Cerebellar nuclear complex (tissue), 1 donor: Measurements from ENCODE around the gene DENND5B.
A peak's percentile ranks its signal among the peaks of the same experiment; 100 is the strongest.

Experiments used
- DNase-seq, 2 experiments: peaks; one replicate each; lab custom pipeline; 2025; lab: John Stamatoyannopoulos, UW

The DENND5B gene

GRCh38 chr12:31471823-31472222 lies 119.1 kb downstream of the DENND5B start:
- no peak for DNase-seq

GRCh38 chr12:31471051-31471450 lies 119.9 kb downstream of the DENND5B start:
- DNase-seq = no peak

- DNase-seq = no peak
Measured at GRCh38 chr12:31470459-31470858, 120.5 kb downstream of the DENND5B start.

- DNase-seq = no peak
Measured at GRCh38 chr12:31466768-31467167, 124.2 kb downstream of the DENND5B start.

GRCh38 chr12:31465002-31465401 lies 125.9 kb downstream of the DENND5B start:
- no peak for DNase-seq

GRCh38 chr12:31460024-31460423 lies 130.9 kb downstream of the DENND5B start:
- no peak for DNase-seq

- DNase-seq = no peak
Measured at GRCh38 chr12:31456562-31456961, 134.4 kb downstream of the DENND5B start.

- DNase-seq = no peak
Measured at GRCh38 chr12:31444736-31445135, 146.2 kb downstream of the DENND5B start.

- DNase-seq = no peak
Measured at GRCh38 chr12:31440586-31440985, 150.3 kb downstream of the DENND5B start.

- no peak for DNase-seq
Measured at GRCh38 chr12:31440134-31440533, 150.8 kb downstream of the DENND5B start.

- DNase-seq = no peak
Measured at GRCh38 chr12:31431721-31432240, 159.2 kb downstream of the DENND5B start.

- no peak for DNase-seq
Measured at GRCh38 chr12:31423405-31423804, 167.5 kb downstream of the DENND5B start.

- no peak for DNase-seq
Measured at GRCh38 chr12:31412292-31412801, 178.6 kb downstream of the DENND5B start.

GRCh38 chr12:31408763-31409162 lies 182.2 kb downstream of the DENND5B start:
- no peak for DNase-seq

GRCh38 chr12:31407562-31407961 lies 183.4 kb downstream of the DENND5B start:
- no peak for DNase-seq

- DNase-seq = no peak
Measured at GRCh38 chr12:31406345-31406744, 184.6 kb downstream of the DENND5B start.

- DNase-seq = no peak
Measured at GRCh38 chr12:31405021-31405420, 185.9 kb downstream of the DENND5B start.

- DNase-seq = peak; percentile 29 to 48
Measured at GRCh38 chr12:31403099-31403607, 187.8 kb downstream of the DENND5B start.

GRCh38 chr12:31393004-31393550 lies 197.9 kb downstream of the DENND5B start:
- DNase-seq = peak; percentile 80 to 90

GRCh38 chr12:31390991-31391390 lies 199.9 kb downstream of the DENND5B start:
- no peak for DNase-seq

- no peak for DNase-seq
Measured at GRCh38 chr12:31388713-31389112, 202.2 kb downstream of the DENND5B start.

- DNase-seq = peak in 1 of 2 experiments; percentile 36
Measured at GRCh38 chr12:31387466-31387865, 203.5 kb downstream of the DENND5B start.

GRCh38 chr12:31387011-31387410 lies 203.9 kb downstream of the DENND5B start:
- DNase-seq = no peak

- DNase-seq = no peak
Measured at GRCh38 chr12:31386364-31386777, 204.6 kb downstream of the DENND5B start.
